ENCODE measurements around the gene NEK8. TPM values are rescaled to one million over a fixed set of nuclear protein-coding genes. Genes with fewer than 3 reads are reported as not detected.

NEK8 gene
- total RNA-seq, 1 donor from 2014 or later: 4.3 TPM

DNA sequence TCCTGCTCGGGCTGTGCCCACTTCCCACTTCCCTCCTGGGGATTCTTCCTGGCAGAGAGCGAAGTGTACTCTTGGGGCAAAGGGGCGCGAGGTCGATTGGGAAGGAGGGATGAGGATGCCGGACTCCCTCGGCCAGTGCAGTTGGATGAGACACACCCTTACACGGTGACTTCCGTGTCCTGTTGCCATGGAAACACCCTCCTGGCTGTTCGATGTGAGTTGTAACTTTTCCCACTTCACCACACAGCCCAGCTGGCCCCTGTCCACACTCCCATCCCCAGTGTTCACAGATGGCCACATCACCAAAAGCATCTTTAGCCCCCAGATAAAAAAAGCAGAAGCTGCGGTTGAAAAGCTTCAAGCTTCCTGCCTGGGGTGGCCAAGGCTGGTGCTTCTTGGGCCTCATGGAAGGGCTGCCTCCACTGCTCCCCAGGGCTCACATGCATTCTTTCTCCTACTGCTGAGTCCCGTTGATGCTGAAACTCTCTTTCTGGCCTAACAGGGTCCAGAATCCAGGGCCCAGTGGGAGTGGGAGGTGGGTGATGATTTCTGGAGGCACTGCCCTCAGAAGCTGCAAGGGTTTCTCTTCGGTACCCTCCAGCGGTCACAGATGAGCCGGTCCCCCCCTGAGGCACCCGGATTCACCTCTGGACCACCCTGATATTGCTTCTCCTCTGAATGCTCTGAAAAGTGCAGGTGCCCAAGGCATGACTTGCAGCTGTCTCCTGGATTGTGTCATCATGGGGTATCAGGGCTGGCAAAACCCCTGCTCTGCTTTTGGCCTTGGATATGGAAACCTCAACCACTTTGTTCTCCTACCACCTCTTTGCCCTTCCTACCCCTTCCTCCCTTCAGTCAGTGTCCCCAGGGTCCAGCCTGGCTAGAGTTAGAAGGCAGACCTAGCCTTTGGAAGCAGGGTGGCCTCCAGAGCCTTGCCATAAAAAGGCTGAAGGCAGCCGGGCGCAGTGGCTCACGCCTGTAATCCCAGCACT lies 13.1 kb downstream of the NEK8 start:
- Histone ChIP-seq H3K9ac (ENCODE audit: low read length) (no peak overlapping the region), H3K36me3 (ENCODE audit: insufficient read depth, low read length) (no peaks in the 10 kb centered on the region), H3K27ac (ENCODE audit: low read depth, low read length) (no peak overlapping the region), H3K4me3 (ENCODE audit: insufficient read depth, low read depth, low read length) (no peak overlapping the region), H3K4me2 (ENCODE audit: low read length) (no peak overlapping the region), H3K79me2 (ENCODE audit: insufficient read depth, low read length) (peaks cover 25% of the 10 kb centered on the region), H4K20me1 (ENCODE audit: insufficient read depth, low read length) (peaks cover 21% of the 10 kb centered on the region), H3K9me3 (ENCODE audit: insufficient read depth, low read depth, low read length) (peaks cover 3% of the 10 kb centered on the region), H3K27me3 (ENCODE audit: insufficient read depth, low read length) (no peaks in the 10 kb centered on the region), H3K4me1 (ENCODE audit: insufficient read depth, low read length) (peaks cover 25% of the 10 kb centered on the region), H2AFZ (ENCODE audit: low read depth, low read length) (no peak overlapping the region)
- no peak for TF ChIP-seq EZH2 (IDR thresholded peaks at IDR 0.05; ENCODE audit: insufficient read depth, low read length)
- TF ChIP-seq, protein P1, sequence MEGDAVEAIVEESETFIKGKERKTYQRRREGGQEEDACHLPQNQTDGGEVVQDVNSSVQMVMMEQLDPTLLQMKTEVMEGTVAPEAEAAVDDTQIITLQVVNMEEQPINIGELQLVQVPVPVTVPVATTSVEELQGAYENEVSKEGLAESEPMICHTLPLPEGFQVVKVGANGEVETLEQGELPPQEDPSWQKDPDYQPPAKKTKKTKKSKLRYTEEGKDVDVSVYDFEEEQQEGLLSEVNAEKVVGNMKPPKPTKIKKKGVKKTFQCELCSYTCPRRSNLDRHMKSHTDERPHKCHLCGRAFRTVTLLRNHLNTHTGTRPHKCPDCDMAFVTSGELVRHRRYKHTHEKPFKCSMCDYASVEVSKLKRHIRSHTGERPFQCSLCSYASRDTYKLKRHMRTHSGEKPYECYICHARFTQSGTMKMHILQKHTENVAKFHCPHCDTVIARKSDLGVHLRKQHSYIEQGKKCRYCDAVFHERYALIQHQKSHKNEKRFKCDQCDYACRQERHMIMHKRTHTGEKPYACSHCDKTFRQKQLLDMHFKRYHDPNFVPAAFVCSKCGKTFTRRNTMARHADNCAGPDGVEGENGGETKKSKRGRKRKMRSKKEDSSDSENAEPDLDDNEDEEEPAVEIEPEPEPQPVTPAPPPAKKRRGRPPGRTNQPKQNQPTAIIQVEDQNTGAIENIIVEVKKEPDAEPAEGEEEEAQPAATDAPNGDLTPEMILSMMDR (IDR thresholded peaks at IDR 0.05; ENCODE audit: insufficient read depth, low read depth, low read length): no peak
- Mint-ChIP-seq H3K27me3 (ENCODE audit: low read depth, unreplicated experiment) (no peaks in the 10 kb centered on the region), H3K9me3 (ENCODE audit: unreplicated experiment) (peaks cover 11% of the 10 kb centered on the region), H3K4me1 (ENCODE audit: low read depth, unreplicated experiment) (peaks cover 11% of the 10 kb centered on the region), H3K36me3 (ENCODE audit: low read depth, unreplicated experiment) (peaks cover 24% of the 10 kb centered on the region), H3K27ac (ENCODE audit: unreplicated experiment) (no peak overlapping the region), H3K4me3 (ENCODE audit: unreplicated experiment) (no peak overlapping the region)
- no peak for FAIRE-seq
- DNase-seq (ENCODE audit: low read depth): no peak

GRCh38 chr17:28743243-28744103 lies 14.9 kb downstream of the NEK8 start, which contains the start of gene TRAF4:
Gene TRAF4 (plus strand): TSS chr17:28744011. CDS start chr17:28744113, 102 bp downstream.
- peak; percentile 85 for DNase-seq (ENCODE audit: low read depth)
- peaks cover 6% of the 10 kb centered on the region for H3K9me3 Mint-ChIP-seq (ENCODE audit: unreplicated experiment)
- Histone ChIP-seq H3K27me3 (ENCODE audit: insufficient read depth, low read length) (no peaks in the 10 kb centered on the region), H3K79me2 (ENCODE audit: insufficient read depth, low read length) (peaks cover 43% of the 10 kb centered on the region), H3K9me3 (ENCODE audit: insufficient read depth, low read depth, low read length) (peaks cover 3% of the 10 kb centered on the region), H3K27ac (ENCODE audit: low read depth, low read length) (peak within 1 kb of the TSS; percentile 83), H3K9ac (ENCODE audit: low read length) (peak within 1 kb of the TSS; percentile 92), H2AFZ (ENCODE audit: low read depth, low read length) (peak within 1 kb of the TSS; percentile 76), H3K4me3 (ENCODE audit: insufficient read depth, low read depth, low read length) (peak within 1 kb of the TSS; percentile 85), H3K4me2 (ENCODE audit: low read length) (peak within 1 kb of the TSS; percentile 95), H4K20me1 (ENCODE audit: insufficient read depth, low read length) (peaks cover 39% of the 10 kb centered on the region), H3K36me3 (ENCODE audit: insufficient read depth, low read length) (peaks cover 3% of the 10 kb centered on the region), H3K4me1 (ENCODE audit: insufficient read depth, low read length) (peaks cover 30% of the 10 kb centered on the region)
- no peaks in the 10 kb centered on the region for H3K27me3 Mint-ChIP-seq (ENCODE audit: low read depth, unreplicated experiment)
- TF ChIP-seq, protein P1 (IDR thresholded peaks at IDR 0.05; ENCODE audit: insufficient read depth, low read depth, low read length): no peak
- no peak for TF ChIP-seq EZH2 (IDR thresholded peaks at IDR 0.05; ENCODE audit: insufficient read depth, low read length)
- peaks cover 11% of the 10 kb centered on the region for H3K4me1 Mint-ChIP-seq (ENCODE audit: low read depth, unreplicated experiment)
- peak within 1 kb of the TSS; percentile 94 for H3K4me3 Mint-ChIP-seq (ENCODE audit: unreplicated experiment)
- no peak for FAIRE-seq
- peak within 1 kb of the TSS; percentile 94 for H3K27ac Mint-ChIP-seq (ENCODE audit: unreplicated experiment)
- peaks cover 23% of the 10 kb centered on the region for H3K36me3 Mint-ChIP-seq (ENCODE audit: low read depth, unreplicated experiment)
